ENCODE results near the gene RPL38.

RPL38 gene

DNA sequence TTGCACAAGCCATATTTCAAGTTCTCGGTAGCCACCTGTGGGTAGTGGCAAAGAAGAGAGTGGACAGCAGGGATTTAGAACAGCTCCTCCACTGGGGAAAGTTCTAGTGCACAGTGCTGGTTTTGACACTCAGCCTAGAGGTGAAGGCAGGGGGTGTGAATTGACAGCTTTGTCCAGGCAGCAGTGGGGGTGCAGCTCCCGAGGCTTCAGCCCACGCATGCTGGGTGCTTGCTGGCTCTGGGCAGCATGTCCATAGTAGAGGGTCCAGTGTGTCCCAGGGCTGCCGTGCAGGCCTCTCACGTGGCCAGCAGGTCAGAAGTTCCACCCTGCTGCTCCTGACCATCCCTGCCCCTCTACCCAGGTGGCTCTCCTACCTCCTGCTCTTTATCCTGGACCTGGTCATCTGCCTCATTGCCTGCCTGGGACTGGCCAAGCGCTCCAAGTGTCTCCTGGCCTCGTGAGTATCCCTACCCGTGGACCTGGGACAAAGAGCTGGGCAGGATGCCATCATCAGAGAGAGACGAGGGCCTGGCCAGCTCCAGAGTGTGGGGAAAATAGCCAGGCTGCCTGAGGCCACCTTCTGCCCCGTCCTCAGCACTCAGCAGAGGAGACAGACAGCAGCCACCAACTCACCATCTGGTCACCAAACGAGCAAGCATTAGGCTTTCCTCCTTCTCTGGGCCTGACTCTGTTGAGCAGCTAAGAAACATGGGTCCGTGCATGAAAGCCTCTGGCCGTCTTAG, 39.7 kb downstream of the RPL38 start:
- H3K27ac ChIP-seq: no peak overlapping the region
- no peak for TF ChIP-seq ZFX (IDR thresholded peaks at IDR 0.05)
- TF ChIP-seq, protein P1, sequence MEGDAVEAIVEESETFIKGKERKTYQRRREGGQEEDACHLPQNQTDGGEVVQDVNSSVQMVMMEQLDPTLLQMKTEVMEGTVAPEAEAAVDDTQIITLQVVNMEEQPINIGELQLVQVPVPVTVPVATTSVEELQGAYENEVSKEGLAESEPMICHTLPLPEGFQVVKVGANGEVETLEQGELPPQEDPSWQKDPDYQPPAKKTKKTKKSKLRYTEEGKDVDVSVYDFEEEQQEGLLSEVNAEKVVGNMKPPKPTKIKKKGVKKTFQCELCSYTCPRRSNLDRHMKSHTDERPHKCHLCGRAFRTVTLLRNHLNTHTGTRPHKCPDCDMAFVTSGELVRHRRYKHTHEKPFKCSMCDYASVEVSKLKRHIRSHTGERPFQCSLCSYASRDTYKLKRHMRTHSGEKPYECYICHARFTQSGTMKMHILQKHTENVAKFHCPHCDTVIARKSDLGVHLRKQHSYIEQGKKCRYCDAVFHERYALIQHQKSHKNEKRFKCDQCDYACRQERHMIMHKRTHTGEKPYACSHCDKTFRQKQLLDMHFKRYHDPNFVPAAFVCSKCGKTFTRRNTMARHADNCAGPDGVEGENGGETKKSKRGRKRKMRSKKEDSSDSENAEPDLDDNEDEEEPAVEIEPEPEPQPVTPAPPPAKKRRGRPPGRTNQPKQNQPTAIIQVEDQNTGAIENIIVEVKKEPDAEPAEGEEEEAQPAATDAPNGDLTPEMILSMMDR (conservative IDR thresholded peaks at IDR 0.05): no peak

DNA sequence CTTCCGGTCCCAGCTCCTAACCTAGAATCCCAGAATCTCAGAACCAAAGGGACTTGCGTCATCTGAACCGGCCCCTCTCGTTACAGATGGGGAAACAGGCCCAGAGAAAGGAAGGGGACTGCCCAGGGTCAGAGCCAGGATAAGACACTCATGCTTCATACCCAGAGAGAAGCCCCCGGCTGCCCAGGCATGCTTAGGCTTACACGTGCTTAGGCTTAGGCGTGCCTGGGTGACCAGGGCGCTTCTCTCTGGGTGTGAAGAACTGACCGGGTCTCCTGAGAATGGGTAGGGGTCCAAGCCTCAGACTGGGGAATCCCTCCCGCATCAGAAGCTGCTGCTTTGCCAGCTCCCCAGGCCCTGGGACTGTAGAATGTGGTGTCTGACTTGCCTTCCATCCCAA, 40.6 kb downstream of the RPL38 start:
- TF ChIP-seq, protein P1 (conservative IDR thresholded peaks at IDR 0.05): no peak
- no peak for TF ChIP-seq ZFX (IDR thresholded peaks at IDR 0.05)
- H3K27ac ChIP-seq: no peak overlapping the region

- no peak for TF ChIP-seq ZFX (IDR thresholded peaks at IDR 0.05)
- TF ChIP-seq, protein P1 (conservative IDR thresholded peaks at IDR 0.05): no peak
- no peak overlapping the region for H3K27ac ChIP-seq
These were observed 41.1 kb downstream of the RPL38 start for GRCh38 chr17:74244548-74244947.

DNA sequence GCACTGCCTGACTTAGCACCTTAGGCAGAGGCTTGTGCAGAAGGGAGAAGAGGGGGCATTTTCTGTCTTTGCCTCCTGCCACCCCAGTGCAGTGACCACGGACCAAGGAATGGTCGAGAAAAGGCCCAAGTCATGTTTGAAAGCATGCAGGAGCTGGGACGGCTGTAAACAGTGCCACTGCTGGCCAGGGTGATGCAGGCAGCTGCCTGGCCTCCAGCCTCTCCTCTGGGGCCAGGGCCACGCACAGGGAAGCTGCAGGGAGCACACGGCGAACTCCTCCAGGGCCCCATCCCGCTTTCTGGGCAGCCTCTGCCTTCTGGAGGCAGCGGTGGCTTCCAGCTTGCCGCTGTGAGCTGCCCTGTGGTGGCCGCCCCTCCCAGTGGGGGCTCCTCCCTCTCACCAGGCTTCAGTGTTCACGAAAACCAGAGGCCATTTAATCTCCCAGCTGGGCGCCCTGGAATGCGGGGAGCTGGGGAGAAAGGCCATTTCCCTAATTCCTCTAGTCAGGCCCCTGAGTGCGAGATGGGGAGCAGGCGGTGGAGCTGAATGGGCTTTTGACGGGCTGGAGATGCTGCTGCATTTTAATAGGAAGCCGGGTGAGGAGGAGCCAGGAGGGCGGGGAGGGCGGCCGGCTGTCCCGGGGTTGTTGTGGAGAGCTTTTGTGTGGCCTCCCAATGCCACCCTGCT, 41.8 kb downstream of the RPL38 start:
- TF ChIP-seq, protein P1 (conservative IDR thresholded peaks at IDR 0.05): no peak
- no peak for TF ChIP-seq ZFX (IDR thresholded peaks at IDR 0.05)
- H3K27ac ChIP-seq: no peak overlapping the region

- no peak overlapping the region for H3K27ac ChIP-seq
- TF ChIP-seq ZFX (IDR thresholded peaks at IDR 0.05): no peak
- TF ChIP-seq, protein P1 (conservative IDR thresholded peaks at IDR 0.05): no peak
These were observed 42.4 kb downstream of the RPL38 start for GRCh38 chr17:74245871-74246270.

GRCh38 chr17:74249590-74250270, 46.3 kb downstream of the RPL38 start:
- no peak for TF ChIP-seq ZFX (IDR thresholded peaks at IDR 0.05)
- TF ChIP-seq, protein P1 (conservative IDR thresholded peaks at IDR 0.05): no peak

More at GRCh38 chr17:74249590-74250270, 46.3 kb downstream of the RPL38 start:
- no peak overlapping the region for H3K27ac ChIP-seq

Measured in C4-2B (cell line).